ENCODE measurements around the gene PAK1IP1. TPM values are rescaled to one million over a fixed set of nuclear protein-coding genes. Genes with fewer than 3 reads are reported as not detected.
A peak's percentile ranks its signal among the peaks of the same experiment; 100 is the strongest.
"Not testable (repeated sequence)": the region's sequence is repeated elsewhere in the genome, so short reads cannot be mapped to it uniquely, and the experiment has no call there.

The PAK1IP1 gene
- total RNA-seq, 1 experiment from 2014 or later, result 35.4 TPM

DNA sequence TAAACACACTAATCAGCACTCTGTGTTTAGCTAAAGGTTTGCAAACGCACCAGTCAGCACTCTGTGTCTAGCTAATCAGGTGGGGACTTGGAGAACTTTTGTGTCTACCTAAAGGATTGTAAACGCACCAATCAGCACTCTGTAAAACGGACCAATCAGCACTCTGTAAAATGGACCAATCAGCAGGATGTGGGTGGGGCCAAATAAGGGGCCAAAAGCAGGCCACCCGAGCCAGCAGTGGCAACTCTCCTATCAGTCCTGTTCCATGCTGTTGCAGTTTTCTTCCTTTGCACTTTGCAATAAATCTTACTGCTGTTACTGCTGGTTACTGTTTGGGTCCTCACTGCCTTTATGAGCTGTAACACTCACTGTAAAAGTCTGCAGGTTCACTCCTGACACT lies 46.9 kb downstream of the PAK1IP1 start:
- not testable (repeated sequence) for H3K4me3 ChIP-seq; H3K27me3 ChIP-seq (replicated peaks); H3K27ac ChIP-seq; H3K9me3 ChIP-seq (replicated peaks); DNase-seq (ENCODE audit: low read depth in 1 of 2, low spot score in 2 of 2)
- H3K36me3 ChIP-seq, result peaks cover 13% of the 10 kb centered on the region
- peaks cover 14% of the 10 kb centered on the region for H3K4me1 ChIP-seq (replicated peaks)

DNA sequence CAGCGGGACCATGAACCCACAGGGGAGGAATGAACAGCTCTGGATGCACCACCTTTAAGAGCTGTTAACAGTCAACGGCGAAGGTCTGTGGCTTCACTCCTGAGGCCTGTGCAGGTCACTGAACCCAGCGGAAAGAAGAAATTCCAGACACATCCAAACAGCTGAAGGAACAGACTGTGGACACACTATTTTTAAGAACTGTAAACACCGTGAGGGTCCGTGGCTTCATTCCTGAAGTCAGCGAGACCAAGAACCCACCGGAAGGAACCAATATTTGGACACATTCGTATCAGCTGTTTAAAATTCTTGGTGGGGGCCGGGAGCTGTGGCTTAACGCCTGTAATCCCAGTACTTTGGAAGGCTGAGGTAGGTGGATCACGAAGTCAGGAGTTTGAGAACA lies 47.5 kb downstream of the PAK1IP1 start:
- Histone ChIP-seq H3K36me3 (peaks cover 13% of the 10 kb centered on the region), H3K4me1 (replicated peaks) (peaks cover 20% of the 10 kb centered on the region), H3K4me3 (no peak overlapping the region), H3K27me3 (replicated peaks) (no peaks in the 10 kb centered on the region), H3K9me3 (replicated peaks) (no peaks in the 10 kb centered on the region), H3K27ac (no peak overlapping the region)
- DNase-seq (ENCODE audit: low read depth in 1 of 2, low spot score in 2 of 2), result no peak

DNA sequence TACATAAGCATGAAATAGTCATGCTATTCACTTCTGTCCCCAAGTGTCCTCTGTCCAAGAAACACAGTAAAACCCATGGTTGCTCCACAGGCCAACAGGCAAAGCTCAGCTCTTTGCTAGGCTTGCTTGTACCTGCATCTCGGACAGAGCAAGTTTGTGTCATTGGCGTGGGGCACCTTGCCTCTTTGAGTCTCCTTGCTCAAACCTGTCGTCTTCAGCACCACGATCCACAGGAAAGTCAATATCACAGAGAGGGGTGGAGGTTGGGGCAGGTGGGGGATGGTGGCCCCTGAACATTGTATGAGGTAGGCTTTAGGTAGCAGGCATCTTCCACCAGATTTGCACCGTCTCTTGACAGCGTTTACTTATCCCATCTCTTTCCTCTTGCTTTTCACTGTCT lies 48.7 kb downstream of the PAK1IP1 start:
- Histone ChIP-seq H3K27ac (no peak overlapping the region), H3K4me3 (no peak overlapping the region), H3K27me3 (replicated peaks) (no peaks in the 10 kb centered on the region), H3K9me3 (replicated peaks) (no peaks in the 10 kb centered on the region), H3K36me3 (peaks cover 17% of the 10 kb centered on the region), H3K4me1 (replicated peaks) (peaks cover 26% of the 10 kb centered on the region)
- DNase-seq (ENCODE audit: low read depth in 1 of 2, low spot score in 2 of 2), result no peak

- H3K4me1 ChIP-seq (replicated peaks), result peaks cover 25% of the 10 kb centered on the region
- H3K36me3 ChIP-seq, result peaks cover 31% of the 10 kb centered on the region
- H3K27ac ChIP-seq, result no peak overlapping the region
- no peaks in the 10 kb centered on the region for H3K9me3 ChIP-seq (replicated peaks)
- no peak overlapping the region for H3K4me3 ChIP-seq
- H3K27me3 ChIP-seq (replicated peaks), result no peaks in the 10 kb centered on the region
- DNase-seq (ENCODE audit: low read depth in 1 of 2, low spot score in 2 of 2), result no peak
Measured at GRCh38 chr6:10745116-10745515, 50.3 kb downstream of the PAK1IP1 start.

GRCh38 chr6:10746915-10747250 lies 52.1 kb downstream of the PAK1IP1 start:
- no peak overlapping the region for H3K27ac ChIP-seq

DNA sequence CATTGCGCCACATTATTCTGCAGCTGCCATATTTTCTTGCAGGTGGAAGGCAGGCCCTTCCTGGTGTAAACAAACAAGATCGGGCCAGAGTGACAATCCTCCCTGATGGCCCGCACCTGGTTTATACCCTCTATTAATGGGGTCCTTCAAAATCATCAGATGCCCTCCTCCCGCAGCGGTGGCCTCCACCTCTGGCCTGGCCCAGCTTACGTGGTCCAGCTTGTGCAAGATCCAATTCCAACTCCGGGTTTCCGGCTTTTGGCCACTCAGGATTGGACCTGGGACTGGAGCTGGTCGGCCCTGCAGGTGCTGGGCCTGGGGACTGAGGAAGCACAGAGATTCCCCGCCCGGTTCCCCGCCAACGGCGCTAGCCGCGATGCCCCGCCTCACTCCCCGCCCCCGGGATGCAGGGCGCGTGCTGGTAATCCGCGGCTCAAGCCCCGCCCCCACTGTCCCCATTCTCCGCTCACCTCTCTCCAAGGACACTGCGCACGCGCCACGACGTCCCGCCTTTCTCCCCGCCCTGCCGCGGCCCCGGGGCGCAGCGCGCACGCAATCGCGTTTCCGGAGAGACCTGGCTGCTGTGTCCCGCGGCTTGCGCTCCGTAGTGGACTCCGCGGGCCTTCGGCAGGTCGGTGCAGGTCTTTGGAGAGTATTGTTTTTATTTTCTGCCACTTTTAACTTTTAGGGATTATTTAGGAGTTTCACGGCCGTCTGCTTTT lies 52.6 kb downstream of the PAK1IP1 start, which contains the start of gene TMEM14B:
TMEM14B (plus strand) TSS at position 555 of the 722 bp plus-strand sequence. CDS start 1,441 bp downstream, outside the sequence.
- Histone ChIP-seq H3K27me3 (replicated peaks) (no peaks in the 10 kb centered on the region), H3K4me3 (peak within 1 kb of the TSS; percentile 62)

More at GRCh38 chr6:10746915-10747250, 52.1 kb downstream of the PAK1IP1 start:
- Histone ChIP-seq H3K4me1 (replicated peaks) (peaks cover 16% of the 10 kb centered on the region), H3K4me3 (peak overlapping the region; percentile 62), H3K9me3 (replicated peaks) (no peaks in the 10 kb centered on the region), H3K27me3 (replicated peaks) (no peaks in the 10 kb centered on the region), H3K36me3 (peaks cover 42% of the 10 kb centered on the region)
- DNase-seq (ENCODE audit: low read depth in 1 of 2, low spot score in 2 of 2), result no peak

GRCh38 chr6:10749734-10750133 lies 55.0 kb downstream of the PAK1IP1 start:
- Histone ChIP-seq H3K9me3 (replicated peaks) (no peaks in the 10 kb centered on the region), H3K4me3 (no peak overlapping the region), H3K27me3 (replicated peaks) (no peaks in the 10 kb centered on the region), H3K4me1 (replicated peaks) (peaks cover 16% of the 10 kb centered on the region), H3K27ac (no peak overlapping the region), H3K36me3 (peaks cover 58% of the 10 kb centered on the region)
- DNase-seq (ENCODE audit: low read depth in 1 of 2, low spot score in 2 of 2), result no peak

More for the DNA sequence above, 52.6 kb downstream of the PAK1IP1 start, which contains the start of gene TMEM14B:
- Histone ChIP-seq H3K4me1 (replicated peaks) (peaks cover 16% of the 10 kb centered on the region), H3K9me3 (replicated peaks) (no peaks in the 10 kb centered on the region), H3K36me3 (peaks cover 43% of the 10 kb centered on the region), H3K27ac (peak within 1 kb of the TSS; percentile 54)
- peak; percentile 97 to 99 for DNase-seq (ENCODE audit: low read depth in 1 of 2, low spot score in 2 of 2)

DNA sequence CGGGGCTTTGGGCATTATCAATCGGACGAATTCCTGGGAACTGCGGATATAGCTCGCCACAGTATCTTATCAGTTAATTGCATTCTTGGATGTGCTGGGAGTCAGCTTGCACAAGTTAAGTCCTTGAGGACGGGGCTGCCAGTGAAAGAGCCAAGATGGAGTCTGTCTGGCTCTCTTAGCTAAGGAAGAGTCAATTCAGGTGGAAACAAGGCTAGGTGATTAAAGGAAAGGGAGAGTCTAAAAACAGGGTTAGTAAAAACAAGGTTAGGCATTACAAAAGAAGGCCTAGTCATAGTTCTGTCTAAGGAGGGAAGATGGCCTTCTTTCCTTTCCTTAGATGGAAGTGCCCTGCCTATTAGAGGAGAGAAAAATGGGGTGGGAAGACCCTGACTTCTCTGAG lies 55.8 kb downstream of the PAK1IP1 start:
- peaks cover 16% of the 10 kb centered on the region for H3K4me1 ChIP-seq (replicated peaks)
- H3K36me3 ChIP-seq, result peaks cover 66% of the 10 kb centered on the region
- DNase-seq (ENCODE audit: low read depth in 1 of 2, low spot score in 2 of 2); H3K27ac ChIP-seq; H3K4me3 ChIP-seq; H3K27me3 ChIP-seq (replicated peaks); H3K9me3 ChIP-seq (replicated peaks): not testable (repeated sequence)

DNA sequence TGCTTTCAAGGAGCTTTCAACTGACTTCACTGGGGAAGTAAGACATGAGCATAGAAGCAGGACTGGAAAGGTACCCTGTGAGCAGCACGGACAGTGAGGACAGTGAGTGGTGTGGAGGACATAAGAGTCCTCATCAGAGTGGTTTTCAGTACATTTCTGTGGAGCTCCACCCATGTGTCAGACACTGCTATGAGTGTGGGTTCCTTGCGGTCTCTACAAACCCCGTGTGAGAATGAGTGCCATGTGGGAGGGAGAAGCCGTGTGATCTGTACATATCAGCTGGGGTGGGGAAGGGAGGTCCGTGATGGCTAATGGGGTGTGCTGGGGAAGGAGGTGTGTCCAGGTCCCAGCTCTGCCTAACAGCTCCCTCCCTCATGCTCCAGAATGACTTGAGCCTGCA lies 57.0 kb downstream of the PAK1IP1 start:
- Histone ChIP-seq H3K4me1 (replicated peaks) (peaks cover 16% of the 10 kb centered on the region), H3K36me3 (peaks cover 74% of the 10 kb centered on the region)
- not testable (repeated sequence) for DNase-seq (ENCODE audit: low read depth in 1 of 2, low spot score in 2 of 2); H3K27ac ChIP-seq; H3K27me3 ChIP-seq (replicated peaks); H3K9me3 ChIP-seq (replicated peaks); H3K4me3 ChIP-seq

GRCh38 chr6:10756085-10756484 lies 61.3 kb downstream of the PAK1IP1 start:
- Histone ChIP-seq H3K36me3 (peaks cover 77% of the 10 kb centered on the region), H3K27me3 (replicated peaks) (no peaks in the 10 kb centered on the region), H3K4me1 (replicated peaks) (peaks cover 27% of the 10 kb centered on the region), H3K4me3 (no peak overlapping the region), H3K27ac (no peak overlapping the region), H3K9me3 (replicated peaks) (no peaks in the 10 kb centered on the region)
- no peak for DNase-seq (ENCODE audit: low read depth in 1 of 2, low spot score in 2 of 2)

Other genes with a start within 250 kb of the PAK1IP1 start
- gene GCNT2, start 173.6 kb upstream of the PAK1IP1 start, total RNA-seq (2014; rRNA removed; shearing (Covaris generic)), result 27.3 and 38.0 TPM in 2 replicates
- gene C6orf52, start 356 bp upstream of the PAK1IP1 start, total RNA-seq (2014; rRNA removed; shearing (Covaris generic)), result 0.50 and 2.2 TPM in 2 replicates
- 281 and 359 TPM in 2 replicates for gene TMEM14C, start 28.1 kb downstream of the PAK1IP1 start, total RNA-seq (2014; rRNA removed; shearing (Covaris generic))
- 171 and 226 TPM in 2 replicates for gene TMEM14B, start 52.8 kb downstream of the PAK1IP1 start, total RNA-seq (2014; rRNA removed; shearing (Covaris generic))
- gene MAK, start 143.6 kb downstream of the PAK1IP1 start, total RNA-seq (2014; rRNA removed; shearing (Covaris generic)), result not detected in 2 replicates
- gene GCM2, start 187.1 kb downstream of the PAK1IP1 start, total RNA-seq (2014; rRNA removed; shearing (Covaris generic)), result not detected in 2 replicates
- 1.0 TPM in 1 of 2 replicates, not detected in the other for gene SYCP2L, start 192.1 kb downstream of the PAK1IP1 start, total RNA-seq (2014; rRNA removed; shearing (Covaris generic))